HG02973 (cell line): ENCODE data around the gene PCBD1.

ENCODE experiments used
- ATAC-seq: cut with Tn5 transposase; IDR thresholded peaks from one replicate; pipeline ENCODE4 v1.9.1; 2021; ENCODE audit warnings: moderate library complexity; ENCODE audit not compliant: unreplicated experiment

Gene PCBD1

GRCh38 chr10:70905071-70906021 lies 17.0 kb upstream of the PCBD1 start:
- no peak for ATAC-seq

GRCh38 chr10:70903262-70903921 lies 15.0 kb upstream of the PCBD1 start:
- no peak for ATAC-seq

GRCh38 chr10:70902661-70903261 lies 14.4 kb upstream of the PCBD1 start:
- no peak for ATAC-seq

GRCh38 chr10:70901276-70901878 lies 13.0 kb upstream of the PCBD1 start:
- ATAC-seq = no peak

- ATAC-seq = no peak
Observed at GRCh38 chr10:70899096-70899495, 10.7 kb upstream of the PCBD1 start.

- ATAC-seq = no peak
Observed at GRCh38 chr10:70898687-70899086, 10.3 kb upstream of the PCBD1 start.

- no peak for ATAC-seq
Observed at GRCh38 chr10:70896551-70896950, 8.2 kb upstream of the PCBD1 start.

- ATAC-seq = no peak
Observed at GRCh38 chr10:70894416-70894815, 6.1 kb upstream of the PCBD1 start.

- no peak for ATAC-seq
Observed at GRCh38 chr10:70893227-70894006, 5.1 kb upstream of the PCBD1 start.

GRCh38 chr10:70892631-70893030 lies 4.3 kb upstream of the PCBD1 start:
- ATAC-seq = no peak

- ATAC-seq = no peak
Observed at GRCh38 chr10:70891627-70892026, 3.3 kb upstream of the PCBD1 start.

- no peak for ATAC-seq
Observed at GRCh38 chr10:70890917-70891431, 2.6 kb upstream of the PCBD1 start.

- no peak for ATAC-seq
Observed at GRCh38 chr10:70889291-70889690, 926 bp upstream of the PCBD1 start.

- no peak for ATAC-seq
Observed at GRCh38 chr10:70886921-70887665, 1.3 kb downstream of the PCBD1 start.

- no peak for ATAC-seq
Observed at GRCh38 chr10:70885931-70886903, 2.1 kb downstream of the PCBD1 start.

GRCh38 chr10:70885481-70885880 lies 2.9 kb downstream of the PCBD1 start:
- no peak for ATAC-seq

GRCh38 chr10:70884741-70885140 lies 3.6 kb downstream of the PCBD1 start:
- no peak for ATAC-seq

- no peak for ATAC-seq
Observed at GRCh38 chr10:70880077-70880534, 8.3 kb downstream of the PCBD1 start.
